MM.1S (cell line): ENCODE results near the gene ELOVL1.

Experiments
- DNase-seq: peaks from one replicate; pipeline ENCODE4 v3.0.0-alpha.2; 2015
- H2AFZ ChIP-seq: fragments of 300-600 bp; sonication (generic); 2 replicates; pipeline ENCODE4 v1.6.0; 2016; ENCODE audit warnings: antibody characterized with exemption, low read length
- H3F3A ChIP-seq: fragments of 300-600 bp; sonication (generic); 2 replicates; pipeline ENCODE4 v1.6.1; 2016; ENCODE audit warnings: mild to moderate bottlenecking, antibody characterized with exemption, low read length, moderate library complexity, mixed read lengths; ENCODE audit not compliant: insufficient read depth
- H3K27ac ChIP-seq: fragments of 300-600 bp; sonication (generic); 2 replicates; pipeline ENCODE4 v1.5.1; 2016; ENCODE audit warnings: mild to moderate bottlenecking, low read length
- H3K27me3 ChIP-seq: fragments of 300-600 bp; sonication (generic); replicated peaks from 2 replicates; pipeline ENCODE4 v1.6.0; 2016; ENCODE audit warnings: low read length; ENCODE audit not compliant: insufficient read depth
- H3K36me3 ChIP-seq: fragments of 300-600 bp; sonication (generic); replicated peaks from 2 replicates; pipeline ENCODE4 v1.6.1; 2016; ENCODE audit warnings: mild to moderate bottlenecking, low read length, mixed read lengths; ENCODE audit not compliant: insufficient read depth
- H3K4me1 ChIP-seq: fragments of 300-600 bp; sonication (generic); 2 replicates; pipeline ENCODE4 v1.6.1; 2016; ENCODE audit warnings: low read length, mixed read lengths
- H3K4me2 ChIP-seq: fragments of 300-600 bp; sonication (generic); 2 replicates; pipeline ENCODE4 v1.6.0; 2016; ENCODE audit warnings: low read depth, low read length
- H3K4me3 ChIP-seq: fragments of 300-600 bp; sonication (generic); 2 replicates; pipeline ENCODE4 v1.5.1; 2016; ENCODE audit warnings: low read length, mixed read lengths
- H3K79me2 ChIP-seq: fragments of 300-600 bp; sonication (generic); 2 replicates; pipeline ENCODE4 v1.6.1; 2016; ENCODE audit warnings: mixed run types, low read length, mixed read lengths
- H3K9ac ChIP-seq: fragments of 300-600 bp; sonication (generic); 2 replicates; pipeline ENCODE4 v1.6.1; 2016; ENCODE audit warnings: low read length, mixed read lengths
- H3K9me2 ChIP-seq: fragments of 300-600 bp; sonication (generic); replicated peaks from 2 replicates; pipeline ENCODE4 v1.6.1; 2016; ENCODE audit warnings: mild to moderate bottlenecking, low read length, mixed read lengths; ENCODE audit not compliant: insufficient read depth
- H3K9me3 ChIP-seq: fragments of 300-600 bp; sonication (generic); replicated peaks from 2 replicates; pipeline ENCODE4 v1.6.1; 2016; ENCODE audit warnings: mild to moderate bottlenecking, low read length, mixed read lengths; ENCODE audit not compliant: insufficient read depth
- H4K20me1 ChIP-seq: fragments of 300-600 bp; sonication (generic); 2 replicates; pipeline ENCODE4 v1.6.1; 2016; ENCODE audit warnings: mild to moderate bottlenecking, low read length, moderate library complexity, mixed read lengths; ENCODE audit not compliant: insufficient read depth
- EZH2 ChIP-seq: fragments of 300-600 bp; sonication (generic); optimal IDR thresholded peaks from 2 replicates; pipeline ENCODE3; 2017; ENCODE audit warnings: low read depth, mild to moderate bottlenecking, antibody characterized with exemption, low read length, mixed read lengths
- EZH2phosphoT487 ChIP-seq: fragments of 300-600 bp; sonication (generic); IDR thresholded peaks from 2 replicates; pipeline ENCODE4 v1.6.1; 2018; ENCODE audit warnings: antibody characterized with exemption, low read length
- TF ChIP-seq, protein P1 (sequence below): fragments of 300-600 bp; sonication (generic); IDR thresholded peaks from 2 replicates; pipeline ENCODE4 v1.5.1; 2016; ENCODE audit warnings: antibody characterized with exemption, low read length, mixed read lengths

Gene ELOVL1

DNA sequence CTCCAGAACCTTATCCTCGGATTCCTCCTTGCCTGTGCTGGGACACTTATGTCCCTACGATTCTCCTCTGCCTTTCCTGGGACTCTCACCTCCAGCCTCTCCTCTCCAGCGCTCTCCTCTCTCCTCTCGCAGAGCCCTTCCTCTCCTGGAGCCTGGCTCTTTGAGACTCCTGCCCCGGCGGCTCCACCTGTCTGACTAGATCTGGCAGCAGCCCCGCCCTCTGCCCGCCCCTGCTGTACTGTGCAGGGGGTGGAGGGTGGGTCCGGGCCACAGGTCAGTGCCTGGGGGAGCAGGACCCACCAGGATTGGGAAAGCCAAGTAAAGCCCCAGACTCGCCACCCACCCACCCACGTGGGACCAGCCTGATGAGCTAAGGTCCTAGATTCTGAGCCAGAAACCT is 1.6 kb downstream of the ELOVL1 start:
- Histone ChIP-seq H2AFZ (no peak overlapping the region), H3K27ac (no peak overlapping the region), H4K20me1 (no peaks in the 10 kb centered on the region), H3K27me3 (no peaks in the 10 kb centered on the region), H3F3A (peaks cover 41% of the 10 kb centered on the region), H3K4me2 (peak overlapping the region; percentile 99), H3K79me2 (peaks cover 46% of the 10 kb centered on the region), H3K4me1 (peaks cover 16% of the 10 kb centered on the region), H3K4me3 (no peak overlapping the region; the same call in 1 of the 2 replicates), H3K9me2 (no peaks in the 10 kb centered on the region), H3K9ac (peak overlapping the region; percentile 87; the same call in 1 of the 2 replicates), H3K9me3 (no peaks in the 10 kb centered on the region), H3K36me3 (peaks cover 9% of the 10 kb centered on the region)
- DNase-seq, result no peak
- TF ChIP-seq EZH2 (no peak), EZH2phosphoT487 (no peak)
- TF ChIP-seq, protein P1, sequence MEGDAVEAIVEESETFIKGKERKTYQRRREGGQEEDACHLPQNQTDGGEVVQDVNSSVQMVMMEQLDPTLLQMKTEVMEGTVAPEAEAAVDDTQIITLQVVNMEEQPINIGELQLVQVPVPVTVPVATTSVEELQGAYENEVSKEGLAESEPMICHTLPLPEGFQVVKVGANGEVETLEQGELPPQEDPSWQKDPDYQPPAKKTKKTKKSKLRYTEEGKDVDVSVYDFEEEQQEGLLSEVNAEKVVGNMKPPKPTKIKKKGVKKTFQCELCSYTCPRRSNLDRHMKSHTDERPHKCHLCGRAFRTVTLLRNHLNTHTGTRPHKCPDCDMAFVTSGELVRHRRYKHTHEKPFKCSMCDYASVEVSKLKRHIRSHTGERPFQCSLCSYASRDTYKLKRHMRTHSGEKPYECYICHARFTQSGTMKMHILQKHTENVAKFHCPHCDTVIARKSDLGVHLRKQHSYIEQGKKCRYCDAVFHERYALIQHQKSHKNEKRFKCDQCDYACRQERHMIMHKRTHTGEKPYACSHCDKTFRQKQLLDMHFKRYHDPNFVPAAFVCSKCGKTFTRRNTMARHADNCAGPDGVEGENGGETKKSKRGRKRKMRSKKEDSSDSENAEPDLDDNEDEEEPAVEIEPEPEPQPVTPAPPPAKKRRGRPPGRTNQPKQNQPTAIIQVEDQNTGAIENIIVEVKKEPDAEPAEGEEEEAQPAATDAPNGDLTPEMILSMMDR, result no peak

DNA sequence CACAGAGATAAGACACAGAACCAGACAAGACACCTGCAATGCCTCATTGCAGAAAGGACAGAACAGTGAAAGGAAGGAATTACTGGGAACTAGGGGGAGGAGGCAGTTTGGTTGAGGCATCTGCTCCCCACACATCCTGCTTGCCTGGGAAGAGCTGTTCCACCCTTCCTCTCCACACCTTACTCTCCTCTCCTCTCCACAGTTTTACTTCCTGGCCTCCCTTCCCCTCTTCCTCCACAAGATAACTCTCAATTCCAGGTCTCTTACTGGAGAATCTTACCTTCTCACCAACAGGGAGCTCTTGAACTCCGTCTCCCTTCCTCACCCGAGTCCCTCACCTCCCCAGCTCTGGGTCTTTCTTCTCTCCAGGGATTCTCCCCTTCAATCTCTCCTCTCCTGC is 2.1 kb downstream of the ELOVL1 start:
- Histone ChIP-seq H3K4me2 (no peak overlapping the region), H3F3A (peaks cover 44% of the 10 kb centered on the region), H3K27me3 (no peaks in the 10 kb centered on the region), H2AFZ (no peak overlapping the region), H3K4me3 (no peak overlapping the region), H3K79me2 (peaks cover 51% of the 10 kb centered on the region), H3K9ac (no peak overlapping the region), H3K36me3 (peaks cover 9% of the 10 kb centered on the region), H3K4me1 (peaks cover 21% of the 10 kb centered on the region), H4K20me1 (no peaks in the 10 kb centered on the region), H3K9me2 (no peaks in the 10 kb centered on the region), H3K9me3 (no peaks in the 10 kb centered on the region), H3K27ac (no peak overlapping the region)
- no peak for DNase-seq
- TF ChIP-seq, protein P1, result no peak
- TF ChIP-seq EZH2phosphoT487 (no peak), EZH2 (no peak)

DNA sequence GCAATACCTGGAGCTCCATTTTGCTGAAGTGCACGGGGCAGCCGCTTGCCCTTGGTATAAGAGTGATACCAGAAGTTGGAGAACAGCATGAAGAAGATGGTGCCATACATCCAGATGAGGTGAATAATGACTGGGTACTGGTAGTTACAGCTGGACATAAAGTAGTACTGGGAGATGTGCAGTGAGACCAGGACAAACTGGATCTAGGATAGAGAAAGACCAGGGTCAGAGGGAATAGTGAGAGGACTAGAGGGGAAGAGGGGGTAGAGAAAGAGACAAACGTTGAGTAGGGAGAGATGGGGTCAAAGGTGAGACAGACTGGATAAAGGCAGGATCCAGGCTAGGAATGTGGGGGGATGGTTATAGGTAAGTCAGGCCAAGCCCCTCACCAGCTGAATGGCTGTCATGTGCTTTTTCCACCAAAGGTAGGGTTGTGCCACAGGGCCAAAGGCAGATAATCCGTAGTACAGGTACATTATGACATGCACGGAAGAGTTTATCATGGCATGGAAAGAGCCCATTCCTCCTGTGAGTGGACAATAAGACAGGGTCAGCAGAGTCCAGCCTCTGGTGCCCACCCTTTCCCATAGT is 3.8 kb downstream of the ELOVL1 start:
- H3K9me2 ChIP-seq, result no peaks in the 10 kb centered on the region
- peaks cover 9% of the 10 kb centered on the region for H3K36me3 ChIP-seq
- no peaks in the 10 kb centered on the region for H4K20me1 ChIP-seq
- H3K27ac ChIP-seq, result no peak overlapping the region
- H3K27me3 ChIP-seq, result no peaks in the 10 kb centered on the region
- H3K9me3 ChIP-seq, result no peaks in the 10 kb centered on the region
- H2AFZ ChIP-seq, result no peak overlapping the region
- H3K79me2 ChIP-seq, result peaks cover 68% of the 10 kb centered on the region
- no peak overlapping the region for H3K9ac ChIP-seq
- no peak overlapping the region for H3K4me3 ChIP-seq
- peaks cover 44% of the 10 kb centered on the region for H3F3A ChIP-seq
- no peak for DNase-seq
- H3K4me1 ChIP-seq, result peaks cover 31% of the 10 kb centered on the region
- no peak overlapping the region for H3K4me2 ChIP-seq
- TF ChIP-seq, protein P1, result no peak
- TF ChIP-seq EZH2, result no peak
- TF ChIP-seq EZH2phosphoT487, result no peak
